Mucosa of descending colon (tissue), 3 donors: ENCODE data around the gene MSI2. TPM values are rescaled to one million over a fixed set of nuclear protein-coding genes. Genes with fewer than 3 reads are reported as not detected.

Experiments used
- ATAC-seq: fragments of 200-7000 bp; cut with Tn5 transposase; one replicate; pipeline ENCODE4 v1.9.1; 2020; ENCODE audit warnings: mild to moderate bottlenecking, moderate library complexity
- DNase-seq, 3 donors: peaks; one replicate each; pipeline ENCODE4 v3.0.0-alpha.2; 2020
- H3K36me3 ChIP-seq: fragments of 200-600 bp; one replicate; pipeline ENCODE4 v1.8.0; 2021; ENCODE audit warnings: low read depth, mild to moderate bottlenecking
- H3K4me1 ChIP-seq: fragments of 200-600 bp; one replicate; pipeline ENCODE4 v1.8.0; 2021; ENCODE audit warnings: low read depth, mild to moderate bottlenecking
- H3K4me3 ChIP-seq: fragments of 200-600 bp; one replicate; pipeline ENCODE4 v1.8.0; 2021; ENCODE audit warnings: mild to moderate bottlenecking
- H3K9me3 ChIP-seq: fragments of 200-600 bp; one replicate; pipeline ENCODE4 v1.8.0; 2021; ENCODE audit warnings: mild to moderate bottlenecking
- intact Hi-C, 2 donors: fragments of 100-400 bp; cut with DNase I in 1 of 2; cut with micrococcal nuclease in 1 of 2; formaldehyde crosslinking; loops; one replicate each; pipeline versions ENCODE4 v1.11.0 to v1.11.1; 2022; cut with DNase I, micrococcal nuclease
- total RNA-seq, 3 donors: library from RNA; stranded (reverse); fragmentation: NEBNext Ultra II Directional in 2 of 3; extraction: Animal tissue kit (Norgen Biotek cat#: 25700) in 2 of 3; gene quantifications; one replicate each; pipeline versions ENCODE4 v1.2.1 to v1.2.4, GENCODE V29; 2021 to 2023
- TF ChIP-seq, protein P1 (sequence below): fragments of 200-600 bp; IDR thresholded peaks from one replicate; pipeline ENCODE4 v1.8.0; 2022; ENCODE audit warnings: antibody characterized with exemption, mild to moderate bottlenecking
- donor health status: DM: no; HTN: no; CAD: no; lungs with moderate emphysema.
- donor health status: DM: no; HTN: no; CAD: no.
- donor health status: DM: no; HTN: yes; CAD: no.

MSI2 gene
- total RNA-seq, 3 donors from 2014 or later, result 60.0 to 72.6 (median 65.7) TPM

DNA sequence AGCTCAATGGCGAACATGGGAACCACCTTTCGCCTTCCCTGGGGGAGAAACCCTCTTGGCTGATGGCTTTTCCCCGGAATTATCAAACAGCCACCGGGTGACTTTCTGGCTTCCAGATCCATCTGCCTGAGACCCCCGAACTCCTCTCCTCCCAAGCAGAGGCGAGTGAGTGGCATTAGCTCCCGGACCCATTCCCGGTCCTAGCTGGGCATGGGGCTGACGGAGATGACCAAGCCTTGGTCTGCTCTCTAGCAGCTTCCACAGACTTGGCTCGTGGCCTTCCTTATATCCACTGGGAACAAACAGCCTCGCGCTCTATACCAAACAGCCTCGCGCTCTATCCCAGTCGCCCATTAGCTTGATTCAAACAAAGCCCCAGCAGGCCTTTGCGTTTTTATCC, 426.4 kb downstream of the MSI2 start:
- Histone ChIP-seq H3K4me1 (no peaks in the 10 kb centered on the region), H3K9me3 (no peaks in the 10 kb centered on the region), H3K36me3 (no peaks in the 10 kb centered on the region), H3K4me3 (no peak overlapping the region)
- TF ChIP-seq, protein P1, sequence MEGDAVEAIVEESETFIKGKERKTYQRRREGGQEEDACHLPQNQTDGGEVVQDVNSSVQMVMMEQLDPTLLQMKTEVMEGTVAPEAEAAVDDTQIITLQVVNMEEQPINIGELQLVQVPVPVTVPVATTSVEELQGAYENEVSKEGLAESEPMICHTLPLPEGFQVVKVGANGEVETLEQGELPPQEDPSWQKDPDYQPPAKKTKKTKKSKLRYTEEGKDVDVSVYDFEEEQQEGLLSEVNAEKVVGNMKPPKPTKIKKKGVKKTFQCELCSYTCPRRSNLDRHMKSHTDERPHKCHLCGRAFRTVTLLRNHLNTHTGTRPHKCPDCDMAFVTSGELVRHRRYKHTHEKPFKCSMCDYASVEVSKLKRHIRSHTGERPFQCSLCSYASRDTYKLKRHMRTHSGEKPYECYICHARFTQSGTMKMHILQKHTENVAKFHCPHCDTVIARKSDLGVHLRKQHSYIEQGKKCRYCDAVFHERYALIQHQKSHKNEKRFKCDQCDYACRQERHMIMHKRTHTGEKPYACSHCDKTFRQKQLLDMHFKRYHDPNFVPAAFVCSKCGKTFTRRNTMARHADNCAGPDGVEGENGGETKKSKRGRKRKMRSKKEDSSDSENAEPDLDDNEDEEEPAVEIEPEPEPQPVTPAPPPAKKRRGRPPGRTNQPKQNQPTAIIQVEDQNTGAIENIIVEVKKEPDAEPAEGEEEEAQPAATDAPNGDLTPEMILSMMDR, result no peak
- DNase-seq, result no peak
- ATAC-seq, result no peak
- intact Hi-C loops, result no loop called here

DNA sequence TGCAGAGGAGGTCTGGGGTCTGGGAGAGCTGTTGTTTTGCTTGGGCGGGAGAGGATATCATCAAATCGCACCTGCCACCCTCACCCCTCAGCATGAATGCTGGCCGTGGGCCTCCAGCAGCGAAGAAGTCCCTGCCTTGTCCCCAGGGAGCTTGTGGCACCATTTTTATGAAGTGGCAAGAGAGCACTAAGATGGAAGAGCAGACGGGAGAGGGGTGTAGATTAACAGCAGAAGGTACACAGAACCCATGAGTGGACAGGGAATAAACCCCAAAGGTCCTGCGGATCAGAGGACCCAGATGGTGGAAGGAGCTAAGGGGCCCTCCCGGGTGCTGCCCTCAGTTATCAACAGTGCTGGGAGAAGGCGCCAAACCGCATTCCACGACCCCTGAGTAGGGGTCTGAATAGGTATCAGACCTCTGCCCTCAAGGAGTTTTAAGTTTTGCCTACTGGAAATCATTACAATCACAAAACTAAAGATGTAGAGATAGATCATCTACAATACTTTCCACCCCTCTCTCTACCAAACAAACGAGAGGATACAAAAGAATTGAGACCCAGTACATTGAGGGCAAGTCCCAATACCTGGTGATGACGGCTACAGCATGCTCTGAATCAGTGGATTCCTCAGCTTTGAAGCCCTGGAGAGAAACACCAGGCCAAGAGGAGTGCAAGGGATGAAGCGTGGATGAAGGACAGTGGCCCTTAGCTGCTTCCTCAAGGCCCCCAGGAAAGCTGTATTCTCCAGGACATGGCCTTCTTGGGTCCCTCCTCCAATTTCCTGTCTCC, 428.6 kb downstream of the MSI2 start:
- H3K36me3 ChIP-seq, result no peaks in the 10 kb centered on the region
- ATAC-seq (no peak), DNase-seq (no peak)
- no peaks in the 10 kb centered on the region for H3K9me3 ChIP-seq
- TF ChIP-seq, protein P1, result no peak
- intact Hi-C loops, result no loop called here
- H3K4me3 ChIP-seq, result no peak overlapping the region
- no peaks in the 10 kb centered on the region for H3K4me1 ChIP-seq

DNA sequence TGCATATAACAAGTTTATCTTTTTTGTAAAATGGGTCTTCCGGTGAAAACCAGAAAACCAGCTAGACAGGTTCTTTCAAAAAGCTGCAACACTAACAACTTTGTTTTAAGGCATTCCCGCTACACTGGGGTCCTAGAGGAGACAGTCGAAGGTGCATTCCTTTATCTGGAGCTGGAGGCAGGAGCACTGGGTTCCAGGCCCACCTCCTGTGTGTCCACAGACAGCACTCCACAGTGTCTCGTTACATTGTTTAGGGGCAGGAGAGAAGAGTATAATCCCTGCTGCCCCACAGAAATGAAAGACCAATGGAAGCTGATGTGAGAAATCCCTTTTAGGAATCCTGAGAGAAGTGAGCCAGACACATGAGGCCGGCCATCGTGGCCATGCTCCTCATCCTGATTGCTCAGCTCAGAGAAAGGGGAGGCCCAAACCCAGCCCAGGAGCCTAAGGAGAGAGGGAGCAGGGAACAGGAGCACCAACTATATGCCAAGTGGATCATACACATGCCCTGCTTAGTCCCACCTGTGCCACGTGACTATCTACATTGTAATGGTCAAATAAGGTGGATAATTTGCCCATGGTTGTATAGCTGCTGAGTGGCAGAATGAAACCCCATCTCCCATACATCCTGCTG, 429.3 kb downstream of the MSI2 start:
- TF ChIP-seq, protein P1, result no peak
- no peak overlapping the region for H3K4me3 ChIP-seq
- DNase-seq (no peak), ATAC-seq (no peak)
- no peaks in the 10 kb centered on the region for H3K9me3 ChIP-seq
- H3K4me1 ChIP-seq, result no peaks in the 10 kb centered on the region
- H3K36me3 ChIP-seq, result no peaks in the 10 kb centered on the region
- intact Hi-C loops, result no loop called here

GRCh38 chr17:57687642-57688041, 431.3 kb downstream of the MSI2 start:
- no peak for ATAC-seq
- Histone ChIP-seq H3K9me3 (no peaks in the 10 kb centered on the region), H3K4me3 (no peak overlapping the region), H3K4me1 (no peaks in the 10 kb centered on the region), H3K36me3 (no peaks in the 10 kb centered on the region)
- intact Hi-C loops, result no loop called here
- no peak for DNase-seq
- TF ChIP-seq, protein P1, result no peak

DNA sequence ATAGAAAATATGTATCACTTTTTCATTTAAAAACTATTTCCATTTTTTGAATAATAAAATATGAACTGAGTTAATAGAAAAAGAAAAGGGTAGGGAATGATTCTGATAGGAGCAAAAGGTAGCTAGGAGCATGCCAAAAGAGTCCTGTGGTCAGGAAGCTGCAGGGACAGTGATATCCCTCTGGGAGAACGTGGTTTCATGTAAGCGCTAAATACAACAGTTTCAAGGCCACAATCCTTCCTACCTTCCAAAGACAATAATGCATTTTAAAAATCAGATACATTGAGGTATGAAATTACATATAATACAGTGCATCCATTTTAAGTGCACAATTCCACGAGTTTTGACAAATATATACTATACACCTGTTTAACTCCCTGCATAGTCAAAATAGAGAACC, 432.9 kb downstream of the MSI2 start:
- no peak overlapping the region for H3K4me3 ChIP-seq
- no peaks in the 10 kb centered on the region for H3K9me3 ChIP-seq
- intact Hi-C loops, result no loop called here
- ATAC-seq (no peak), DNase-seq (no peak)
- H3K4me1 ChIP-seq, result no peaks in the 10 kb centered on the region
- TF ChIP-seq, protein P1, result no peak
- H3K36me3 ChIP-seq, result no peaks in the 10 kb centered on the region
